GM12891 (cell line): ENCODE measurements around the gene LDAH.

Experiments
- DNase-seq: peaks from one replicate; pipeline ENCODE4 v3.0.0; 2011; ENCODE audit warnings: low spot score; ENCODE audit not compliant: insufficient read length
- FAIRE-seq: peaks from 2 replicates; lab custom pipeline; 2011; peaks lifted over from hg19 to GRCh38; lab: Jason Lieb, UNC
- PAX5 ChIP-seq: IDR thresholded peaks from 2 replicates; pipeline ENCODE4 v1.6.1; 2011; ENCODE audit warnings: low read length, moderate library complexity, mild to moderate bottlenecking; ENCODE audit not compliant: insufficient read depth, severe bottlenecking
- POLR2A ChIP-seq: IDR thresholded peaks from 2 replicates; pipeline ENCODE4 v1.6.1; 2011; ENCODE audit warnings: low read depth, low read length, control low read depth
- POLR2AphosphoS5 ChIP-seq: IDR thresholded peaks from 2 replicates; pipeline ENCODE4 v1.6.1; 2011; ENCODE audit warnings: low read depth, low read length, control low read depth
- POU2F2 ChIP-seq: IDR thresholded peaks from 2 replicates; pipeline ENCODE4 v1.6.1; 2011; ENCODE audit warnings: low read depth, mild to moderate bottlenecking, control low read depth, low read length, moderate library complexity
- SPI1 ChIP-seq: IDR thresholded peaks from 2 replicates; pipeline ENCODE4 v1.6.1; 2011; ENCODE audit warnings: low read depth, low read length, control low read depth
- TAF1 ChIP-seq: IDR thresholded peaks from 2 replicates; pipeline ENCODE4 v1.6.1; 2011; ENCODE audit warnings: low read depth, low read length, control low read depth

Gene LDAH

GRCh38 chr2:20691076-20691734 is 131.7 kb downstream of the LDAH start:
- FAIRE-seq (no peak), DNase-seq (no peak)
- TF ChIP-seq PAX5 (no peak), TAF1 (no peak), POLR2A (no peak)

- FAIRE-seq, result no peak
- no peak for TF ChIP-seq POU2F2
- TF ChIP-seq POLR2A, result no peak
- no peak for TF ChIP-seq TAF1
- no peak for TF ChIP-seq POLR2AphosphoS5
- no peak for TF ChIP-seq PAX5
- no peak for TF ChIP-seq SPI1
Observed at GRCh38 chr2:20689428-20690264, 133.3 kb downstream of the LDAH start.

DNA sequence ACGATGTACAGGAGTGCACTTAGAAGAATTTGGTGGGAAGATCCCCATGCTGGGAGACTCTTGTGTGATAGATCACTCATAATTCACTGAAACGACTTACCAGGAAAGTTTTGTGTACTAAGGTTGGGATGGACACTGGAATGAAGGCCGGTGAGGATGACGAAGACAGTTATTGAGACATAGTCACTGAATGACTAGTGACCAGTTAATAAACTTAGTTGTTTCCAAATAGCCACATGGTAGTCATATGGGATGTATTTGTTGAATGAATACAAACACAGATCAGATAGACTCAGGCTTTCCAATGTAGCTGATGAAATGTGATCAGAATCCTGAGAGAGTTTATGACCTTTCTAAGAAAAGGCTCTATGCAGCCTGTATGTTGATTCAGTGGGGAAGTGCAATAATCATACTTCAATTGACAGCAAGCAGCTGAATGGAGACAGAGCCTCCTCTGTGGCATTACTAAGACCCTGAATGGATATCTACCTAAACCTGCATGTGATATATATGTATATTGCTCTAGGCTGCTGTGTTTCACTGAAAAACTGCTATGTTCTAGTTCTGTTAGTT is 135.6 kb downstream of the LDAH start:
- TF ChIP-seq SPI1 (no peak), PAX5 (no peak), POU2F2 (no peak), TAF1 (no peak), POLR2A (no peak), POLR2AphosphoS5 (no peak)
- DNase-seq (no peak), FAIRE-seq (no peak)

More at GRCh38 chr2:20689428-20690264, 133.3 kb downstream of the LDAH start:
- DNase-seq, result no peak

DNA sequence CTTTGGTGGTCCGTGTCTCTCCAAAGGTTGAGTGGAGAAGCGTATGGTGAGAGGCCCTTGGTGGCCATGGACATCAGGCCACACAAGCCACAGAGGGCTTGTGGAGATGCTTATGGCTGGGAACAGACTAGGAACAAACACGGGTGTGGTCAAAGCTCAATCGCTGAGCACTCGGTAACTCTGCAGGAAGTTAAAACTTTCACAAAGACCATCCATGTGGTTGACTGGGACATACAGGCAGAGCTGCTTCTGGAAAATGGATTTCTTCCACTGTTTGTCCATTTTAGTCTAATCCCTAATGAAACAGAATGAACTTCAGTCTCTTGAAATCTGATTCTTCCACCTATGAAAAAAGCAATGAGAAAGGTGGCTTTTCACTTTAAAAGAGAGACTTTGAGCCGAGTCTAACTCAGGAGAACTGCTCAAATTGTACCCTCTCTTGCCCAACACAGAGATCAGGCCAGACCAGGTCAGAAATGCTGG is 138.3 kb downstream of the LDAH start:
- DNase-seq (no peak), FAIRE-seq (no peak)
- TF ChIP-seq POU2F2 (no peak), POLR2A (no peak), SPI1 (no peak), TAF1 (no peak), PAX5 (no peak), POLR2AphosphoS5 (no peak)

DNA sequence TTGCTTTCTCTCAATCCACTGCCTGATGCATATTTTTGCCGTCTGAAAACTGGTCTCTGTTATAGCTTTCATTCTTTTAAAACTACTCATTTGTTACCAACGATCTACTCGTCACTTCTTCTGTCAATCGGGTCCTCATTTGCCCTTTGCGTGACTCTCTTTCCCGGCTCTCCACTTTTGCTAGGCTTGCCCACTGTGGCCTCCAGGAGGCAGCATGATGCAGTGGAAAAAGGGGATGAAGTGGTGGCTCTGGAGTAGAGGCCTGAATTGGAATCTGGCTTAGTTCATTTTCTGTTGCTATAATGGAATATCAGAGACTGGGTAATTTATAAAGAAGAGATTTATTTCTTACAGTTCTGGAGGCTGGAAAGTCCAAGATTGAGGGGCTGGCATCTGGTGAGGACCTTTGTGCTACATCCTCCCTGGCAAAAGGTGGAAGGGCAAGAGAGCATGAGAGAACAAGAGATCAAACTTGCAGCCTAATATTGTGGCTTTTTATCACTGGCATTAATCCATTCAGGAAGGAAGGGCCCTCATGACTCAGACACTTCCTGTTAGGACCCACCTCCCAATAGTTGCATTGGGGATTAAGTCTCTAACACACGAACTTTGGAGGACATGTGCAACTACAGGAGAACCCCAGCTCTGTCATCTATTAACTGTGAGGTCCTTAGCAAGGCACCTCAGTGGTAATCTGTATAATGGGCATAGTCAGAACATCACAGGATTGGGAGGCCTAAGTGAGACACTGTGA is 140.6 kb downstream of the LDAH start:
- no peak for TF ChIP-seq TAF1
- DNase-seq (no peak), FAIRE-seq (no peak)

DNA sequence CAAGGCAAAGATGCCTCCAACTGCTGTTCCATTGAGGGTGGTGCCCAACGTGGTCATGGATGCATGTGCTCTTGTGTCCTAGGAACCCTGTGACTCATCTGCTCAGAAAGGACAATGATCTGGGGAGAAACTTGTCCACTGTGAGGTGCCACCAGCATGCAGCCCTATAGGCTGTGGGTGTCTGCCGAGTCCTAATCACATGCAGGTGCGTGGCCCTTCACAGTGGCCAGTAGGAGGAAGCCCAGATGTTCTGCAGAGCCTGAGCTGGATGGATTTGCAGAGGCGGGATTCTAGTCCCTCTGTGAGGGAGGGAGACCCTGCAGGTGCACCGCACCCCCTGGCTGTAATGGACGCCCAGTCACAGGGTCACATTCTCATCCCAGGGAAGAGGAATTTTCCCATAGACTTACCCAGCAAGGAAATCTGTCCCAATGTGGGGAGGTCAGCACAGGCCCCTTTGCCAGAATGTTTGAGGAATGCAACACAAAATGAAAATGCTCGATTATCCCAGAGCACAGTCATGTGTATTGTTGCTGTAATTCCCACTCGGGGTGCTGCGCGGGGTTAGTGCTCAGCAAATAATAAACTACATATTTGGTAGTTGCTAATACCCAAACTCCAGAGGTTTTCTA is 142.0 kb downstream of the LDAH start:
- no peak for FAIRE-seq
- TF ChIP-seq SPI1 (no peak), POLR2AphosphoS5 (no peak), POLR2A (no peak), PAX5 (no peak), POU2F2 (no peak), TAF1 (no peak)
- no peak for DNase-seq

DNA sequence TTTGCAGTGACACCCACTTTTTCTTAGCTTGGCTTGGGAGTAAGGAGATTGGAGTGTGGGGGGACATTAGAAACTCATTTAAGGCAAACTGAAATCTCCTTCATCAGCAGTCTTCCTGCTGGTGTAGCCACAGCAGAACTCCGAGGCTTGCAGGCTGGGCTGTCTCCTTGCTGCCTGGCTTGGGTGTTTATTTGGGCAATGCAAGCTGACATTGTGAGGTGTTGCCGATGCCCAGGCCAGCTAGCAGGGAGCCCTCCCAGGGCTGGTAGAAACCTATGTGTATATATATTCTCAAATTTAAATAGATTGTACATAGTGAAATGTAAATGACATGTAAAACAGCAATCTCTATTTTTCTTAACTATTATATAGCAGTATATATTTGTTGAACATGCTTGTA is 144.1 kb downstream of the LDAH start:
- no peak for FAIRE-seq
- no peak for DNase-seq
- no peak for TF ChIP-seq SPI1
- TF ChIP-seq POLR2AphosphoS5, result no peak
- TF ChIP-seq POLR2A, result no peak
- no peak for TF ChIP-seq PAX5
- TF ChIP-seq TAF1, result no peak
- TF ChIP-seq POU2F2, result no peak

- FAIRE-seq, result no peak
- no peak for DNase-seq
- TF ChIP-seq TAF1, result no peak
- no peak for TF ChIP-seq POU2F2
- no peak for TF ChIP-seq PAX5
- no peak for TF ChIP-seq POLR2A
- no peak for TF ChIP-seq POLR2AphosphoS5
- TF ChIP-seq SPI1, result no peak
Observed at GRCh38 chr2:20678086-20678395, 144.9 kb downstream of the LDAH start.
